ENCODE measurements around the gene JSRP1.

- TF ChIP-seq CTCF (IDR thresholded peaks at IDR 0.05) (no peak), POLR2A (IDR thresholded peaks at IDR 0.05) (no peak), EP300 (IDR thresholded peaks at IDR 0.05) (no peak)
Measured at GRCh38 chr19:2248136-2249009, 7.8 kb downstream of the JSRP1 start.
